Occipital lobe (tissue), 2 donors: ENCODE data around the gene TJAP1. TPM values are rescaled to one million over a fixed set of nuclear protein-coding genes. Genes with fewer than 3 reads are reported as not detected.
"Not testable (repeated sequence)": the region's sequence is repeated elsewhere in the genome, so short reads cannot be mapped to it uniquely, and the experiment has no call there.

Experiments
- DNase-seq: peaks from one replicate; lab custom pipeline; 2025; lab: John Stamatoyannopoulos, UW
- total RNA-seq: library from RNA; depleted of rRNA; stranded (reverse); fragments of >200 nt; gene quantifications from one replicate; pipeline ENCODE4 v1.2.3, GENCODE V29; 2014

TJAP1 gene
- total RNA-seq, 1 donor from 2014 or later: 5.0 TPM

DNA sequence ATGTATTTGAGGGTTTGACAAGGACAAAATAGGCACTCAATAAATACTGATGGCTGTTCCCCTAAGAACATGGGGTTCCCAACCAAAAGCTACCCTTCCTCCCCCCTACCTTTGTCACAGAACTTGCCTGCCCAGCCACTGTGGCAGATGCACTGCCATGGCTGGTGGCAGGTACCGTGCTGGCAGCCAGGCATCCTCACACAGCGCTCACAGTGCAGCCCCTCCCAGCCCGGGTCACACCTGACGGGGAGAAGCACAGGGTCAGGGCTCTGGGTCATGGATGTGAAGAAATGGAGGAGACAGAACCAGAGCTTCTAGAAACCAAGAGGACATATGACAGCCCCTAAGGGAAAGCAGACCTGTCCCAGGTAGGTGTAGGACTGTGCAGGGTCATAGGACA lies 24.5 kb upstream of the TJAP1 start:
- DNase-seq: no peak

- DNase-seq: no peak
Observed at GRCh38 chr6:43453831-43454230, 23.5 kb upstream of the TJAP1 start.

GRCh38 chr6:43454290-43454695 lies 23.1 kb upstream of the TJAP1 start:
- DNase-seq: no peak

DNA sequence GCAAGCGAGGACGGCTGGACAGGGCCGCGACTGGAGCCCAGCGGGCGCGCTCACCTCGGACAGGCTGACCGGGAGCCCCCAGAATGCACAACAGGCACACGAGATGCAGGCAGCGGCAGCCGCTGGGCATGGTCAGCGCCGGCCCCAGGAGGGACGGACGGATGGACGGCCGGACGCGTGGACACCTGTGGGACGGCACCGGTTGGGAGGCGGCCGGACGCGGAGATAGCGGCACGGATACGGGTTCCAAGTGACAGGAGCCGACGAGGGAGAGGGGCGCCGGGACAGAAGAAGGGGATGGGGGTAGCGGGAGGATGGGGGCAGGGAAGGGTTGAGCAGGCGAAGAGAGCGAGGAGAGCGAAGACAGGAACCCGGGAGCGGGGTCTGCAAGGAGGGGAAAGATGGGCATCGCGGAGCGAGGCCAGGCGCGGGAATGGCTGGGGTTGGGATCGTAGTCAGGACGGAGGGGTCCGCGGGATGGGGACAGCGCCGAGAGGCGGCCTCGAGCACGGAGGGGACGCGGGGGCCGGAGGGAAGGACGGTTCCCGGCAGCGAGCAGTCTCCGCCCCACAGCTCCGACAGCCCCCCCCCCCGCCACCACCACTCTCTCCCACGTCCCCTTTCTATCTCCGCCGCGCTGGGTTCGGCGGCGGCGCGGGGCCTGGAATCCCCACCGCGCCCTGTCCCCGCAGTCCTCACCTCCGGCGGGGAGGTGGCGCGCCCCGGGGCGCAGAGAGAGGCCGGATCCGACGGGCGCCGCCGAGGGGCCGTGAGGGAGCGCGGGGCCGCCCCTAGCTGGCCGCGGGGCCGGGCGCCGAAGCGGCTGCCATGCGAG lies 22.5 kb upstream of the TJAP1 start:
- DNase-seq: peak; percentile 61

DNA sequence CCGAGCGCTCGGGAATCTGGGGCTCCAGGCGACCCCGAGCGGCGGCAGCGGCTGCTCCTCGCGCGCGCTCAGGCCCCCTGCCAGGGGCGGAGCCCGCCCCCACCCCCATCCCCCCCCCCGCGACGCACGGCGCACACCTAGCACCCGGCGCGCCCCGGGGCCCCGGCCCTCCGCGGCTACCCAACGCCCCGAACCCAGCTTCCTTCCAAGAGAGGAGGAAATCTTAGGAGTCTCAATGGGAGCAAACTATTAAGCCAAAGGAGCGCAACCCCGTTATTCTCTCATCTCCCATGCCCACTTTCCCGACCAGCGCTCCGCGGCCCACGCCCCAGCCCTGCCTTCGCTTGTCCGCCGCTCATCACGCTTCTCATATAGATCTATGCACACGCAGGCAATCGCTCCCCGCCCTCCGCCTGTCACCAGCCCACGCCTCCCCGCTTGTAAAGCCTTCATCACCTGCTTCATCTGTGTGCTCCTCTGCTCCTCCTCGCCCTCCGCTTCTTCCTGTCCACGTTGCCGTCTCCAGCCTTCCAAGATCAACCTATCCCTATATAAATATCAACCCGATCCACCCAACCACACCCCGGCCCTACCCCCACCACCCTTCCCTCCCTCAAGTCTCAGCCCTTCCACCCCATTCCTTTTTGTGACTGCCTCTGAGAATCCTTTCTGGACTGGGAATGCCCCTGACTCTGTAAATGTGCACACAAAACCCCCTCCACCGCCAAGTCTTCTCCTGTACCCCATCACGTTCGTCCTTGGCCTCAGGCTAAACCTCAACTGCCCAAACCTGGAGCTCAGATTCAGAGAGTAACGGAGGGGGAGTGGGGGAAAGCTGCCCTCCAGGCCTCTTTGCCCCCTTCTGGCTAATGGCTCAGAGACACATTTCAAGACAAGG lies 21.6 kb upstream of the TJAP1 start, which contains the start of gene DLK2:
Gene DLK2 (minus strand): TSS at position 18 of the 898 bp plus-strand sequence. CDS start 723 bp downstream, outside the sequence.
- peak; percentile 47 for DNase-seq

GRCh38 chr6:43457643-43458042 lies 19.7 kb upstream of the TJAP1 start:
- no peak for DNase-seq

DNA sequence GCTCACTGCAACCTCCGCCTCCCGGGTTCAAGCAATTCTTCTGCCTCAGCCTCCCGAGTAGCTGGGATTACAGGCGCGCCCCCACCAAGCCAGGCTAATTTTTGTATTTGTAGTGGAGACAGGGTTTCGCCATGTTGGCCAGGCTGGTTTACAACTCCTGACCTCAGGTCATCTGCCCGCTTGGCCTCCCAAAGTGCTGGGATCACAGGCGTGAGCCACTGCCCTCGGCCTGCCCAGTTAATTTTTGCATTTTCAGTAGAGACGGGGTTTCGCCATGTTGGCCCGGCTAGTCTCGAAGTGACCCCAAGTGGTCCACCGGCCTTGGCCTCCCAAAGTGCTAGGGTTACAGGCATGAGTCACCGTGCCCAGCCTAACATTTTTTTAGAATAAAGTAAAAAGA lies 19.2 kb upstream of the TJAP1 start:
- not testable (repeated sequence) for DNase-seq

- DNase-seq: no peak
Observed at GRCh38 chr6:43459535-43459934, 17.8 kb upstream of the TJAP1 start.

DNA sequence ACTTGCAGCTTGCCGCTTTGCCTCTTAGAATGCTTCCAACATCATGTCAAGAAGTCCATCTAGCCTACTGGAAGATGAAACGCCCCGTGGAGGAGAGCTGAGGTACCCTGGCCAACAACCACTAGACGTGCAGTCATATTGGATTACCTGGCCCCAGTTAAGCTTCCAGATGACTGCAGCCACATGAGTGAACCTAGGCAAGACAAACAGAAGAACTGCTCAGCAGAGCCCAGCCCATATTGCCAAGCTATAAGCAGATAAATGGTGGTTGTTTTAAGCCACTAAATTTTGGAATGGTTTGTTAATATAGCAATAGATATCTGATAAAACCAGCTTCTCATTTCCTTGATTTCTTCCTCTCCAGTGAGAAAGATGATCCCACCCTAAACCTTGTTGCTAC lies 17.3 kb upstream of the TJAP1 start:
- DNase-seq: no peak

- DNase-seq: no peak
Observed at GRCh38 chr6:43461936-43462335, 15.4 kb upstream of the TJAP1 start.

GRCh38 chr6:43464337-43464736 lies 13.0 kb upstream of the TJAP1 start:
- no peak for DNase-seq

- no peak for DNase-seq
Observed at GRCh38 chr6:43465948-43466347, 11.4 kb upstream of the TJAP1 start.

- DNase-seq: not testable (repeated sequence)
Observed at GRCh38 chr6:43467265-43467664, 10.1 kb upstream of the TJAP1 start.

- DNase-seq: no peak
Observed at GRCh38 chr6:43467752-43468151, 9.6 kb upstream of the TJAP1 start.

GRCh38 chr6:43468240-43468639 lies 9.1 kb upstream of the TJAP1 start:
- DNase-seq: no peak

GRCh38 chr6:43468748-43469681 lies 8.4 kb upstream of the TJAP1 start:
- no peak for DNase-seq

DNA sequence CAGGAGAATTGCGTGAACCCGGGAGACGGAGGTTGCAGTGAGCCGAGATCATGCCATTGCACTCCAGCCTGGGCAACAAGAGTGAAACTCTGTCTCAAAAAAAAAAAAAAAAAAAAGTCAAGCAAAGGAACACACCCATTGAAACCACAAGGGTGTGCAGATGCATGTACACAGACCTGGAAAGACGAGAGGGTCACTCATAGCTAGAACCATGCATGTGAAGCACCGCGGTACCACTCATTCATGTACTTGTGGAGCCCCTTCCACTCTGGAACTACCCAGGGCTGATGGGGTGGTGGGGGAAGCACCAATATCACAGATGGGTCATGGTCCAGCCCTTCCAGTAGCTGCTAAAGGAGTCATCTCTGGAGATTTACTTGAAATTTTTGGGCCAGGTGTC lies 7.4 kb upstream of the TJAP1 start:
- DNase-seq: no peak

DNA sequence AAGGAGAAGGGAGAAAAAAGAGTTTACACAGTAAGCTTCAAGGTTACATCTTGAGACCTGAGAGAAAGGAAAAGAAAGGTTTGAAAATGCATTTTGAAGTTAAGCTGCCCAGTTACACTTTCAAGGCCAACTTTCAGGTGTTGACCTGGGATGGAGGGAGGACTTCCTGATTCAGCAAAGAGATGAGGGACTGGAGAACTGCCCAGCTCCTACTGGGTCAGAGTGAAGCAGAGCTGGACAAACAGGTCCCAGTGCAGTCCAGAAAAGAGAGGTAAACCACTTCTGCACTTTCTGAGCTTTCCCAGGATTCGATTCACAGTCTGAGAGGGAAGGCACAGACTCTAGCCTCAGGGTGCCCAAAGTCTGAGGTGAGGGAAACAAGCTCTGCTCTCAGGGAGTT lies 6.0 kb upstream of the TJAP1 start:
- no peak for DNase-seq

- DNase-seq: no peak
Observed at GRCh38 chr6:43472515-43472914, 4.9 kb upstream of the TJAP1 start.

GRCh38 chr6:43475516-43475915 lies 1.9 kb upstream of the TJAP1 start:
- DNase-seq: no peak

GRCh38 chr6:43476746-43477145 lies 624 bp upstream of the TJAP1 start:
- DNase-seq: no peak
